GM19043 (cell line): ENCODE data around the gene PRTG.
"Not testable (repeated sequence)": the region's sequence is repeated elsewhere in the genome, so short reads cannot be mapped to it uniquely, and the experiment has no call there.

Experiments used
- ATAC-seq: cut with Tn5 transposase; IDR thresholded peaks from one replicate; pipeline ENCODE4 v1.9.1; 2021; ENCODE audit warnings: low read depth; ENCODE audit not compliant: unreplicated experiment

PRTG gene

GRCh38 chr15:55703873-55704301 lies 39.1 kb downstream of the PRTG start:
- no peak for ATAC-seq

GRCh38 chr15:55700876-55701275 lies 42.1 kb downstream of the PRTG start:
- no peak for ATAC-seq

GRCh38 chr15:55698653-55699052 lies 44.3 kb downstream of the PRTG start:
- ATAC-seq: no peak

GRCh38 chr15:55696221-55696620 lies 46.7 kb downstream of the PRTG start:
- ATAC-seq: no peak

GRCh38 chr15:55695432-55695831 lies 47.5 kb downstream of the PRTG start:
- no peak for ATAC-seq

GRCh38 chr15:55694652-55695150 lies 48.3 kb downstream of the PRTG start:
- ATAC-seq: peak; percentile 95

GRCh38 chr15:55693116-55693515 lies 49.8 kb downstream of the PRTG start:
- ATAC-seq: not testable (repeated sequence)

GRCh38 chr15:55687792-55688191 lies 55.2 kb downstream of the PRTG start:
- ATAC-seq: no peak

- ATAC-seq: peak; percentile 83
Measured at GRCh38 chr15:55685286-55685685, 57.7 kb downstream of the PRTG start.

- ATAC-seq: no peak
Measured at GRCh38 chr15:55683376-55683775, 59.6 kb downstream of the PRTG start.

GRCh38 chr15:55681631-55682030 lies 61.3 kb downstream of the PRTG start:
- ATAC-seq: no peak

- no peak for ATAC-seq
Measured at GRCh38 chr15:55676507-55676906, 66.4 kb downstream of the PRTG start.

- ATAC-seq: no peak
Measured at GRCh38 chr15:55673287-55673686, 69.7 kb downstream of the PRTG start.

GRCh38 chr15:55669270-55669669 lies 73.7 kb downstream of the PRTG start:
- no peak for ATAC-seq

- no peak for ATAC-seq
Measured at GRCh38 chr15:55665605-55666227, 77.2 kb downstream of the PRTG start.

GRCh38 chr15:55661428-55661827 lies 81.5 kb downstream of the PRTG start:
- ATAC-seq: no peak

- ATAC-seq: no peak
Measured at GRCh38 chr15:55660153-55660552, 82.8 kb downstream of the PRTG start.

GRCh38 chr15:55659481-55659880 lies 83.5 kb downstream of the PRTG start:
- ATAC-seq: no peak

- ATAC-seq: no peak
Measured at GRCh38 chr15:55658886-55659285, 84.1 kb downstream of the PRTG start.

- ATAC-seq: no peak
Measured at GRCh38 chr15:55654561-55655031, 88.4 kb downstream of the PRTG start.

- ATAC-seq: no peak
Measured at GRCh38 chr15:55652909-55653495, 90.0 kb downstream of the PRTG start.

GRCh38 chr15:55652359-55652758 lies 90.6 kb downstream of the PRTG start:
- ATAC-seq: no peak
